ENCODE data around the gene NCOA1.

DNA sequence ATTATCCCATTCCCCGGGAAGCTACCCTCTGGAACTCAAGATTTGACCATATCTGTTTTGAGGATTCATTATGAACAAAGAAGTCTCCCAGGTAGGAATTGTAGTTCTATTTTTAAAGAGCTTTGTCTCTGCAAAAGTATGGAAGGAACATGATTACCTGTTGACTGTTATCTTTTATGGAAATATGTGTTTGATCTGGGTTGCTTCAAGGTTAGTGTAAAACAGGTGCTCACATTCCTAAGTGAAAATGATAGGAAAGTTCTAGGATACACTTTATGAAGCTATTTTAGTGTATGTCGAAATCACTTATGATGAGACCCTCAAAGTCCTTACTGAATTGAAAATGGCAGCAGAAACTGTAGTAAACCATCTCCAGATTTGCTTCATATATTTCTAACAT is 153.0 kb downstream of the NCOA1 start:
- TF ChIP-seq, protein P1, sequence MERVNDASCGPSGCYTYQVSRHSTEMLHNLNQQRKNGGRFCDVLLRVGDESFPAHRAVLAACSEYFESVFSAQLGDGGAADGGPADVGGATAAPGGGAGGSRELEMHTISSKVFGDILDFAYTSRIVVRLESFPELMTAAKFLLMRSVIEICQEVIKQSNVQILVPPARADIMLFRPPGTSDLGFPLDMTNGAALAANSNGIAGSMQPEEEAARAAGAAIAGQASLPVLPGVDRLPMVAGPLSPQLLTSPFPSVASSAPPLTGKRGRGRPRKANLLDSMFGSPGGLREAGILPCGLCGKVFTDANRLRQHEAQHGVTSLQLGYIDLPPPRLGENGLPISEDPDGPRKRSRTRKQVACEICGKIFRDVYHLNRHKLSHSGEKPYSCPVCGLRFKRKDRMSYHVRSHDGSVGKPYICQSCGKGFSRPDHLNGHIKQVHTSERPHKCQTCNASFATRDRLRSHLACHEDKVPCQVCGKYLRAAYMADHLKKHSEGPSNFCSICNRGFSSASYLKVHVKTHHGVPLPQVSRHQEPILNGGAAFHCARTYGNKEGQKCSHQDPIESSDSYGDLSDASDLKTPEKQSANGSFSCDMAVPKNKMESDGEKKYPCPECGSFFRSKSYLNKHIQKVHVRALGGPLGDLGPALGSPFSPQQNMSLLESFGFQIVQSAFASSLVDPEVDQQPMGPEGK (CRISPR knock-in tag; IDR thresholded peaks at IDR 0.05; ENCODE audit: borderline replicate concordance): no peak
- TF ChIP-seq ESRRG (CRISPR knock-in tag; IDR thresholded peaks at IDR 0.05): no peak
- TF ChIP-seq, protein P2, sequence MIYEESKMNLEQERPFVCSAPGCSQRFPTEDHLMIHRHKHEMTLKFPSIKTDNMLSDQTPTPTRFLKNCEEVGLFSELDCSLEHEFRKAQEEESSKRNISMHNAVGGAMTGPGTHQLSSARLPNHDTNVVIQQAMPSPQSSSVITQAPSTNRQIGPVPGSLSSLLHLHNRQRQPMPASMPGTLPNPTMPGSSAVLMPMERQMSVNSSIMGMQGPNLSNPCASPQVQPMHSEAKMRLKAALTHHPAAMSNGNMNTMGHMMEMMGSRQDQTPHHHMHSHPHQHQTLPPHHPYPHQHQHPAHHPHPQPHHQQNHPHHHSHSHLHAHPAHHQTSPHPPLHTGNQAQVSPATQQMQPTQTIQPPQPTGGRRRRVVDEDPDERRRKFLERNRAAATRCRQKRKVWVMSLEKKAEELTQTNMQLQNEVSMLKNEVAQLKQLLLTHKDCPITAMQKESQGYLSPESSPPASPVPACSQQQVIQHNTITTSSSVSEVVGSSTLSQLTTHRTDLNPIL (CRISPR knock-in tag; IDR thresholded peaks at IDR 0.05; ENCODE audit: low read depth): no peak
- no peak for TF ChIP-seq GLIS3 (CRISPR knock-in tag; IDR thresholded peaks at IDR 0.05)
- no peak for TF ChIP-seq ZNF565 (CRISPR knock-in tag; conservative IDR thresholded peaks at IDR 0.05; ENCODE audit: low read depth)
- no peak for TF ChIP-seq OSR1 (CRISPR knock-in tag; IDR thresholded peaks at IDR 0.05)
- no peak for TF ChIP-seq TCF4 (CRISPR knock-in tag; IDR thresholded peaks at IDR 0.05; ENCODE audit: borderline replicate concordance)
- no peak for TF ChIP-seq PPARA (CRISPR knock-in tag; IDR thresholded peaks at IDR 0.05; ENCODE audit: borderline replicate concordance)

Data from SK-N-SH treated with all-trans-retinoic acid at 6 μM for 48 hours (cell line).